Ishikawa (cell line): Measurements from ENCODE around the gene EMC8.

Experiments used
- CEBPB ChIP-seq: IDR thresholded peaks from 2 replicates; pipeline ENCODE4 v1.6.1; 2012
- CREB1 ChIP-seq: IDR thresholded peaks from 2 replicates; pipeline ENCODE4 v1.6.1; 2012; ENCODE audit warnings: low read depth
- EGR1 ChIP-seq: IDR thresholded peaks from 2 replicates; pipeline ENCODE4 v1.6.1; 2012
- EP300 ChIP-seq: IDR thresholded peaks from 2 replicates; pipeline ENCODE4 v1.6.1; 2012; ENCODE audit warnings: borderline replicate concordance
- FOXM1 ChIP-seq: IDR thresholded peaks from 2 replicates; pipeline ENCODE4 v1.6.1; 2012; ENCODE audit warnings: low read depth, borderline replicate concordance
- NFIC ChIP-seq: IDR thresholded peaks from 2 replicates; pipeline ENCODE4 v1.6.1; 2012
- RAD21 ChIP-seq: IDR thresholded peaks from 2 replicates; pipeline ENCODE4 v1.6.1; 2012; ENCODE audit warnings: low read depth
- TAF1 ChIP-seq: IDR thresholded peaks from 2 replicates; pipeline ENCODE4 v1.6.1; 2012; ENCODE audit warnings: low read depth, mild to moderate bottlenecking
- TCF12 ChIP-seq: IDR thresholded peaks from 2 replicates; pipeline ENCODE4 v1.6.1; 2012; ENCODE audit warnings: low read depth
- TEAD4 ChIP-seq: IDR thresholded peaks from 2 replicates; pipeline ENCODE4 v1.6.1; 2012
- YY1 ChIP-seq: IDR thresholded peaks from 2 replicates; pipeline ENCODE4 v1.6.1; 2012; ENCODE audit warnings: low read depth
- ZBTB7A ChIP-seq: IDR thresholded peaks from 2 replicates; pipeline ENCODE4 v1.6.1; 2012; ENCODE audit warnings: low read depth
- TF ChIP-seq, protein P1 (sequence below): IDR thresholded peaks from 2 replicates; pipeline ENCODE4 v1.6.1; 2012; ENCODE audit warnings: low read depth, mild to moderate bottlenecking
- TF ChIP-seq, protein P2 (sequence below): IDR thresholded peaks from 2 replicates; pipeline ENCODE4 v1.6.1; 2012
- TF ChIP-seq, protein P3 (sequence below): IDR thresholded peaks from 2 replicates; pipeline ENCODE4 v1.6.1; 2012

Gene EMC8

DNA sequence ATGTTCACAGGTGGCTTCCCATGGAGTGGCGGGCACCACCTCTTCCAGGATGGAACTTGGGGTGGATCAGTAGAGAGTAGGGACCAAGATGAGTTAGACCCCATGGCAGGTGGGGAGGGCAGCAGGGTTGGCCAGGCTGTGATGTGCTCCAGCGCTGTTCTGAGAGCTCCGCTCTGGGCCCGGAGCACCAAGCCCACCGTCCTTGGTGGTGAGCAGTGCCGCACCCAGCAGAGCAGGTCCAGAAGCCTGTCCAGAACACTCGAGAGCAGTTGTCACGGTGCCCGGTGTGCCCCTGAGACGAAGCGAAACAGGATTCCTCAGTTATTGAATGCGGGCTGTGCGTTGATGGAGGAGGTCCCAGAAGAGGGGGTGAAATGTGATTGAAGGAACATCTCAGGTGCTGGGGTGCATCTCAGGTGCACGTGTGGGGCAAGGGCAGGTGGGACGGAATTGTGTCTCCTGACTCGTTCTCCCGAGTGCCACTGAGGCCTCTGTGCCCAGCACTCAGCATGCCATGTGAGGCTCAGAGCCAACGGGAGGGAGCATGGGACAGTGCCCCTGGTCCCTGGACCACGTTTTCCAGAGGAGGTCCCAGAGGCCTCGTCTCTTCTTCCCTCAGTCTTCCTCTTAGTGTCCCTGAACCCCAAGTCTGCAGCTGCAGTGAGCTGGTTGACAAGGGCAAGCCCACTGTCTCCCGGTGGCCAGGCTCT is 39.7 kb upstream of the EMC8 start:
- no peak for TF ChIP-seq TAF1
- TF ChIP-seq NFIC, result no peak
- TF ChIP-seq ZBTB7A, result no peak
- no peak for TF ChIP-seq CEBPB
- TF ChIP-seq TEAD4, result no peak
- no peak for TF ChIP-seq TCF12
- TF ChIP-seq, protein P1, sequence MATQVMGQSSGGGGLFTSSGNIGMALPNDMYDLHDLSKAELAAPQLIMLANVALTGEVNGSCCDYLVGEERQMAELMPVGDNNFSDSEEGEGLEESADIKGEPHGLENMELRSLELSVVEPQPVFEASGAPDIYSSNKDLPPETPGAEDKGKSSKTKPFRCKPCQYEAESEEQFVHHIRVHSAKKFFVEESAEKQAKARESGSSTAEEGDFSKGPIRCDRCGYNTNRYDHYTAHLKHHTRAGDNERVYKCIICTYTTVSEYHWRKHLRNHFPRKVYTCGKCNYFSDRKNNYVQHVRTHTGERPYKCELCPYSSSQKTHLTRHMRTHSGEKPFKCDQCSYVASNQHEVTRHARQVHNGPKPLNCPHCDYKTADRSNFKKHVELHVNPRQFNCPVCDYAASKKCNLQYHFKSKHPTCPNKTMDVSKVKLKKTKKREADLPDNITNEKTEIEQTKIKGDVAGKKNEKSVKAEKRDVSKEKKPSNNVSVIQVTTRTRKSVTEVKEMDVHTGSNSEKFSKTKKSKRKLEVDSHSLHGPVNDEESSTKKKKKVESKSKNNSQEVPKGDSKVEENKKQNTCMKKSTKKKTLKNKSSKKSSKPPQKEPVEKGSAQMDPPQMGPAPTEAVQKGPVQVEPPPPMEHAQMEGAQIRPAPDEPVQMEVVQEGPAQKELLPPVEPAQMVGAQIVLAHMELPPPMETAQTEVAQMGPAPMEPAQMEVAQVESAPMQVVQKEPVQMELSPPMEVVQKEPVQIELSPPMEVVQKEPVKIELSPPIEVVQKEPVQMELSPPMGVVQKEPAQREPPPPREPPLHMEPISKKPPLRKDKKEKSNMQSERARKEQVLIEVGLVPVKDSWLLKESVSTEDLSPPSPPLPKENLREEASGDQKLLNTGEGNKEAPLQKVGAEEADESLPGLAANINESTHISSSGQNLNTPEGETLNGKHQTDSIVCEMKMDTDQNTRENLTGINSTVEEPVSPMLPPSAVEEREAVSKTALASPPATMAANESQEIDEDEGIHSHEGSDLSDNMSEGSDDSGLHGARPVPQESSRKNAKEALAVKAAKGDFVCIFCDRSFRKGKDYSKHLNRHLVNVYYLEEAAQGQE, result no peak

DNA sequence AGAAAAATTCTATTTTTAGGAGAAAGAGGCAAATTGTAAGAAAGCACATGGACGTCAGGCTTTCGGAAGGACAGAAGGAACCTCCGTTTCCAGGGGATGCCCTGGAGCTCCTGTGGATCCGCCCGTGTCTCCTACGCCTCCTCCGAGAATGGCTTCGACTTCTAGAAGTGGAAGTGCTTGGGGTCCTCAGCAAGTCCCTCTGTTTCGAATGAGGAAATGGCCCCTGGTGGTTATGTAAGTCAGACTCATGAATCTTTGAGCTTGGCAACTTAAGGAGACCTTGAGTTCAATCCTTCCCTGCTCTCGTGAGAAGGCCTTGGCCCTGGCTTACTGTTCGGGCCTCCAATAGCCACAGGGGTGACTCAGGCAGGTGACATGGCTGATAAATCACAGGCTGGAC is 39.0 kb upstream of the EMC8 start:
- TF ChIP-seq YY1, result no peak
- TF ChIP-seq, protein P2, sequence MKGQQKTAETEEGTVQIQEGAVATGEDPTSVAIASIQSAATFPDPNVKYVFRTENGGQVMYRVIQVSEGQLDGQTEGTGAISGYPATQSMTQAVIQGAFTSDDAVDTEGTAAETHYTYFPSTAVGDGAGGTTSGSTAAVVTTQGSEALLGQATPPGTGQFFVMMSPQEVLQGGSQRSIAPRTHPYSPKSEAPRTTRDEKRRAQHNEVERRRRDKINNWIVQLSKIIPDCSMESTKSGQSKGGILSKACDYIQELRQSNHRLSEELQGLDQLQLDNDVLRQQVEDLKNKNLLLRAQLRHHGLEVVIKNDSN, result no peak
- TF ChIP-seq, protein P3, sequence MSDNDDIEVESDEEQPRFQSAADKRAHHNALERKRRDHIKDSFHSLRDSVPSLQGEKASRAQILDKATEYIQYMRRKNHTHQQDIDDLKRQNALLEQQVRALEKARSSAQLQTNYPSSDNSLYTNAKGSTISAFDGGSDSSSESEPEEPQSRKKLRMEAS, result no peak
- no peak for TF ChIP-seq TCF12
- no peak for TF ChIP-seq CEBPB
- TF ChIP-seq, protein P1, result no peak
- no peak for TF ChIP-seq TEAD4
- no peak for TF ChIP-seq TAF1
- TF ChIP-seq CREB1, result no peak
- TF ChIP-seq EGR1, result no peak
- TF ChIP-seq RAD21, result no peak
- no peak for TF ChIP-seq NFIC
- no peak for TF ChIP-seq EP300
- no peak for TF ChIP-seq ZBTB7A
- TF ChIP-seq FOXM1, result no peak

DNA sequence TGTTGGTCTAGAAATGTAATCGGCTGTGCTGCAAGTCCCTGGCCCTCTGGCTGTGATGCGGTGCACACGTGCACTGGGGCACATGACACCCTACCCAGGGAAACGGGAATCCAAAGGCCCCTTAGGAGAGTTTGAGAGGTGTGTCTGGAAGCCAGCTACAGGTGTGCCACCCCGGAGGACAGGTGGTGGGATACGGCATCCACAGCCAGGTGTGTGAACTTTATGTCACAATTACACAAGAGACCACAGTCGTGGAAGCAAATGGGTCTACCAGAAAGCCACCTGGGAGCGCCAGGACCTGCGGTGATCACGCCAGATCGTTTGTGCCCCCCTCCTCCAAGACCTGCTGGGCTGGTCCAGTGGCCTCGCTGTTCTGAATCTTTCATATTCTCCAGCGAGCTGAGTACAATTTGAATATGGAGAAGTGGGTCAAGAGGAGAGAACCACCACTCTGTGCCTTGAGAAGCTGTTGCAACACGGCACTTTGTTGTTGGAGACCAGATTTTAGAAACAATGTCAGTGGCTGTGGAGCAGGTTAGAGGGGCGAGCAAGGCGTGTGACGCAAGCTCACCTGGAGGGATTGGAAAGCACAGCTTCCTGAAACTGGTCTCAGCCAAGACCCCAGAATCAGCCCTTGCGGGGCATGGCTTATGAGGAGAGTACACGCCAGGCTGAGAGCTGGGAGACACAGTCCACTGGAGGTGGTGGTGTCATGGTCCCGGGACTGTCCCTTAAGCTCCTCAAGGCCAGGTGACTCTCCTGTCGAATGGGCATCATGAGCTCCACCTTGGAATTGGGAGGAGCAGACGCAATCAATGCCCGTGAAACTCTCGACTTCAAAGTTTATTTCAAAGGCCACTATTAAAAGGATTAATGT is 37.6 kb upstream of the EMC8 start:
- no peak for TF ChIP-seq EP300
- no peak for TF ChIP-seq RAD21
- TF ChIP-seq CREB1, result no peak
- TF ChIP-seq ZBTB7A, result no peak
- TF ChIP-seq, protein P1, result no peak
- no peak for TF ChIP-seq FOXM1
- no peak for TF ChIP-seq YY1
- no peak for TF ChIP-seq CEBPB
- TF ChIP-seq, protein P2, result no peak

DNA sequence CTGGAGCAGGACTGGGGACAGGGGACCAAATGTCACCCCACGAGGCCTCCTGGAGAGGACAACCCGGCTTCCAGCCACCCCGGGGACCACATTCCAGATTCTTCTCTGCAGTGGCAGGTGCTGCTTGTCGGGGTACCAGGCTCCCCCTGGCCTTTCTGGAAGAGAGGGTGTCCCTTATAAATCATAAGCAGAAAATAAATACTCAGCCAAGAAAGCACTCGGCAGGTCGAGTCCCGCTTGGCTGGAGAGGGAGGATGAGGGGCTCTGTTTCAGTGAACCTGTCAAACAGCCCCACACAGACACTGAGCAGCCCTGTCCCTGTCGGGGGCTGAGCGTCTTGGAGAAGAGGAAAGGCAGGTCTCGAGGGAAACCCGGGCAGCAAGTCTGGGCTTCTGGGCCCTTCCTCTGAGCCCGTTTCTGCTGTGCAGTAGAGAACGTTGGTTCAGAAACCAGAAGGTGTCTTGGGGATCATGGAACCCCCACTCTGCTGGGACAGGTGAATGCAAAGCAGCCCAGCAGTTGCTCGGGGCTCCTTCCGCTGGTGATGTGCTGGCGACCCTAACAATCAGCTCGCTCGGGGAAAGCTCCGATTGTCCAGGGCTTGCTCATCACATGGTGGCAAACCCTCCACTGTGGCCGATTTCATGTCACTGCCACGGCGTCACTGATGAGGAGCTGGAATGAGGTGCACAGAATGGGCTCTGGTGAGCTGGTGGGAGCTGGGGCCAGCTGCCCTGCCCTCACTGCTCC is 36.8 kb upstream of the EMC8 start:
- TF ChIP-seq, protein P2, result no peak
- TF ChIP-seq TAF1, result no peak
- no peak for TF ChIP-seq FOXM1
